A375 (cell line): ENCODE measurements around the gene STK17B. TPM values are rescaled to one million over a fixed set of nuclear protein-coding genes. Genes with fewer than 3 reads are reported as not detected.

Source experiments
- total RNA-seq: library from RNA; depleted of rRNA; stranded (reverse); fragments of >200 nt; shearing (Covaris generic); gene quantifications from 2 replicates; pipeline ENCODE4 v1.2.3, GENCODE V29; 2014; rRNA removed

Gene STK17B
- total RNA-seq, result 8.1 and 8.5 TPM in 2 replicates

GRCh38 chr2:196171248-196171871, at the start of gene STK17B:
Gene STK17B, minus strand, starts transcription at chr2:196171578. Its CDS starts 8,195 bp downstream, at chr2:196163383.

Other genes starting within 250 kb of the STK17B start
- gene DNAH7, start 102.7 kb downstream of the STK17B start, total RNA-seq, result 0.04 and 0.37 TPM in 2 replicates